GM19397 (cell line): ENCODE data around the gene PROSER3.

ENCODE experiments used
- ATAC-seq: cut with Tn5 transposase; IDR thresholded peaks from one replicate; pipeline ENCODE4 v1.9.1; 2021; ENCODE audit warnings: mild to moderate bottlenecking, moderate library complexity; ENCODE audit not compliant: unreplicated experiment

PROSER3 gene

GRCh38 chr19:35738021-35738886 is 19.7 kb upstream of the PROSER3 start:
- no peak for ATAC-seq

- ATAC-seq, result no peak
Observed at GRCh38 chr19:35738887-35739229, 19.1 kb upstream of the PROSER3 start.

- ATAC-seq, result no peak
Observed at GRCh38 chr19:35739275-35740107, 18.5 kb upstream of the PROSER3 start.

GRCh38 chr19:35740108-35740422 is 17.9 kb upstream of the PROSER3 start:
- ATAC-seq, result peak; percentile 9

- peak; percentile 60 for ATAC-seq
Observed at GRCh38 chr19:35740423-35741202, 17.4 kb upstream of the PROSER3 start.

- no peak for ATAC-seq
Observed at GRCh38 chr19:35741203-35741515, 16.8 kb upstream of the PROSER3 start.

GRCh38 chr19:35742121-35742724 is 15.8 kb upstream of the PROSER3 start, which contains the start of gene IGFLR1:
IGFLR1 (minus strand) TSS chr19:35742452; CDS start chr19:35741180, 1,272 bp downstream.
- ATAC-seq, result no peak

- ATAC-seq, result no peak
Observed at GRCh38 chr19:35743640-35744429, 14.1 kb upstream of the PROSER3 start.

GRCh38 chr19:35744430-35745327 is 13.3 kb upstream of the PROSER3 start:
- ATAC-seq, result peak; percentile 31

- peak; percentile 40 for ATAC-seq
Observed at GRCh38 chr19:35745328-35746086, 12.5 kb upstream of the PROSER3 start, which contains the start of the genes PSENEN and U2AF1L4. PSENEN (plus strand) TSS chr19:35745651; CDS start chr19:35745931, 280 bp downstream. U2AF1L4 (minus strand) TSS chr19:35745418; CDS start chr19:35745391, 27 bp downstream.

- ATAC-seq, result no peak
Observed at GRCh38 chr19:35746087-35746462, 11.9 kb upstream of the PROSER3 start.

GRCh38 chr19:35746531-35746930 is 11.4 kb upstream of the PROSER3 start:
- no peak for ATAC-seq

- peak; percentile 56 for ATAC-seq
Observed at GRCh38 chr19:35748106-35749020, 9.6 kb upstream of the PROSER3 start, which contains the start of gene LIN37. LIN37 (plus strand) TSS chr19:35748576; CDS start chr19:35748725, 149 bp downstream.

- ATAC-seq, result no peak
Observed at GRCh38 chr19:35750167-35750566, 7.8 kb upstream of the PROSER3 start.

- ATAC-seq, result no peak
Observed at GRCh38 chr19:35751839-35752745, 5.9 kb upstream of the PROSER3 start.

- no peak for ATAC-seq
Observed at GRCh38 chr19:35752746-35753350, 5.1 kb upstream of the PROSER3 start.
